ENCODE results near the gene RIPPLY2. TPM values are rescaled to one million over a fixed set of nuclear protein-coding genes. Genes with fewer than 3 reads are reported as not detected.
A peak's percentile ranks its signal among the peaks of the same experiment; 100 is the strongest.
"Not testable (repeated sequence)": the region's sequence is repeated elsewhere in the genome, so short reads cannot be mapped to it uniquely, and the experiment has no call there.

The RIPPLY2 gene
- total RNA-seq, 1 donor from 2014 or later: not detected

DNA sequence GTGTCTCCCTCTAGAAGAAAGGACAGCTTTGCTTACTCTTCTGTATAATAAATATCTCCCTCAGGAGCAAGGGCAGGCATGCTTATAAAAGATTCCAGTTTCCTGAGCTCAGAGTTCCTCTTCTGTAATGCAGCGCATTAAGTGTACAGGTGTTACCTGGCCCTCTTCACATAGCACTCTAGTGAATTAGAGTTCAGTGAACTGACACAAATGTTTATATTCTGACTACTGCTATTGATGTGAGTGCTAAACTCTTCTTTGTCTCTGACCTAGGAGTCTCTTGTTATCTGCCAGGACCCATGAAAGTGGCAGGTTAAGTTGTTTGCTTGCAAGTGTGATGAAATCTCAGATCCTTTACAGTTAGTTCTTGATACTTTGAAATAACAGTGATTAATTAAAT lies 39.9 kb downstream of the RIPPLY2 start:
- Mint-ChIP-seq H3K36me3 (ENCODE audit: low read depth, unreplicated experiment) (no peaks in the 10 kb centered on the region), H3K4me1 (ENCODE audit: unreplicated experiment) (no peaks in the 10 kb centered on the region)

DNA sequence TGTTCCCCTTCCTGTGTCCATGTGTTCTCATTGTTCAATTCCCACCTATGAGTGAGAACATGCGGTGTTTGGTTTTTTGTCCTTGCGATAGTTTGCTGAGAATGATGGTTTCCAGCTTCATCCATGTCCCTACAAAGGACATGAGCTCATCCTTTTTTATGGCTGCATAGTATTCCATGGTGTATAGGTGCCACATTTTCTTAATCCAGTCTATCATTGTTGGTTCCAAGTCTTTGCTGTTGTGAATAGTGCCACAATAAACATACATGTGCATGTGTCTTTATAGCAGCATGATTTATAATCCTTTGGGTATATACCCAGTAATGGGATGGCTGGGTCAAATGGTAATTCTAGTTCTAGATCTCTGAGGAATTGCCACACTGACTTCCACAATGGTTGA lies 43.9 kb downstream of the RIPPLY2 start:
- not testable (repeated sequence) for H3K27me3 Mint-ChIP-seq (ENCODE audit: unreplicated experiment); H3K4me3 Mint-ChIP-seq (ENCODE audit: unreplicated experiment); DNase-seq (ENCODE audit: low spot score); H3K4me1 Mint-ChIP-seq (ENCODE audit: unreplicated experiment); H3K27ac Mint-ChIP-seq (ENCODE audit: unreplicated experiment); H3K36me3 Mint-ChIP-seq (ENCODE audit: low read depth, unreplicated experiment); H3K9me3 Mint-ChIP-seq (ENCODE audit: unreplicated experiment)

More for the DNA sequence above, 39.9 kb downstream of the RIPPLY2 start:
- no peaks in the 10 kb centered on the region for H3K27me3 Mint-ChIP-seq (ENCODE audit: unreplicated experiment)
- H3K9me3 Mint-ChIP-seq (ENCODE audit: unreplicated experiment): no peaks in the 10 kb centered on the region
- no peak for TF ChIP-seq CTCF (IDR thresholded peaks at IDR 0.05; ENCODE audit: unreplicated experiment)
- DNase-seq (ENCODE audit: low spot score): no peak
- no peak overlapping the region for H3K4me3 Mint-ChIP-seq (ENCODE audit: unreplicated experiment)
- no peak overlapping the region for H3K27ac Mint-ChIP-seq (ENCODE audit: unreplicated experiment)

DNA sequence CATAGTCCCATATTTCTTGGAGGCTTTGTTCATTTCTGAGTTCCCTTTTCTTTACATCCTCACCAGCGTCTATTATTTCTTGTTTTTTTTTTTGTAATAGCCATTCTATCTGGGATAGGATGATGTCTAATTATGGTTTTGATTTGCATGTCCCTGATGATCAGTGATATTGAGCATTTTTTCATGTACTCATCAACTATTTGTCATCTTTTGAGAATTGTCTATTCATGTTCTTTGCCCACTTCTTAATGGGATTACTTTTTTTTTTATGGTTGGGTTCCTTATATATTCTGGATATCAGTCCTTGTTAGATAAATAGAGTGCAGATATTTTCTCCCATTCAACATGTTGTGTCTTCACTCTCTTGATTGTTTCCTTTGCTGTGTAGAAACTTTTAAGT lies 48.5 kb downstream of the RIPPLY2 start:
- no peak for DNase-seq (ENCODE audit: low spot score)
- Mint-ChIP-seq H3K4me1 (ENCODE audit: unreplicated experiment) (peaks cover 8% of the 10 kb centered on the region), H3K9me3 (ENCODE audit: unreplicated experiment) (no peaks in the 10 kb centered on the region), H3K4me3 (ENCODE audit: unreplicated experiment) (no peak overlapping the region), H3K27ac (ENCODE audit: unreplicated experiment) (no peak overlapping the region), H3K27me3 (ENCODE audit: unreplicated experiment) (no peaks in the 10 kb centered on the region), H3K36me3 (ENCODE audit: low read depth, unreplicated experiment) (no peaks in the 10 kb centered on the region)
- TF ChIP-seq CTCF (IDR thresholded peaks at IDR 0.05; ENCODE audit: unreplicated experiment): no peak

DNA sequence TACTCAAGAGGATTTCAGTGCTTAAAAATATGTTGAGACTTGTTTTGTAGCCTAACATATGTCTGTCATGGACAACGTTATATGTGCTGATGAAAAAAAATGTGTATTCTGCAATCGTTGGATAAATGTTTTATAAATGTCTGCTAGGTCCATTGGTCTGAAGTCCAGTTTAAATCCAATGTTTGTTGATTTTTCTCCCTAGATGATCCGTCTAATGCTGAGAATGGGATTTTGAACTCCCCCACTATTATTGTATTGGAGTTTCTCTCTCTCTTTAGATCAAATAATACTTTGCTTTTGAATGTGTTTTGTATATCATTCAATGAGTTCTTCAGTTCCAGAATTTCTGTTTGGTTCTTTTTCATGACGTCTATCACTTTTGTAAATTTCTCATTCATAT lies 51.2 kb downstream of the RIPPLY2 start:
- no peak overlapping the region for H3K4me3 Mint-ChIP-seq (ENCODE audit: unreplicated experiment)
- no peaks in the 10 kb centered on the region for H3K9me3 Mint-ChIP-seq (ENCODE audit: unreplicated experiment)
- peaks cover 8% of the 10 kb centered on the region for H3K4me1 Mint-ChIP-seq (ENCODE audit: unreplicated experiment)
- peak overlapping the region; percentile 11 for H3K27ac Mint-ChIP-seq (ENCODE audit: unreplicated experiment)
- no peak for DNase-seq (ENCODE audit: low spot score)
- H3K27me3 Mint-ChIP-seq (ENCODE audit: unreplicated experiment): no peaks in the 10 kb centered on the region
- H3K36me3 Mint-ChIP-seq (ENCODE audit: low read depth, unreplicated experiment): no peaks in the 10 kb centered on the region
- TF ChIP-seq CTCF (IDR thresholded peaks at IDR 0.05; ENCODE audit: unreplicated experiment): no peak

DNA sequence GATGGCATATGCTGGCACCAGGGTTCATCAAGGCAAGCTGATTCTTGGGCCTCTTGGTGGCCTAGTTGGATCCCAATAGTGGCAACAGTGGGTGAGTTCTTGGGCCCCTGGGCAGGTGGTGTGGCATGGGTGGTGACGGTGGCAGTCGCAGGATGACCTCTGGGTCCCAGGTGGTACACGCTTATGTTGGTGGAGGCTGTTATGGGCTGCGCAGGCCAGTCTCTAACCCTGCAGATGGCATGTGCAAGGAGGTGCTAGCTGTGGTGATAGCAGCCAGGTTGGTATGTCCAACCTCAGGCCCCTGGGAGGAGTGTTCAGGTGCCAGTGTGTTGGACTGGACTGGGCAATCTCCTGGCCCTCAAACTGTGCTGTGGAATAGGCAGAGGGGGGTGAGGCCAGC lies 52.5 kb downstream of the RIPPLY2 start:
- Mint-ChIP-seq H3K4me3 (ENCODE audit: unreplicated experiment) (no peak overlapping the region), H3K27me3 (ENCODE audit: unreplicated experiment) (no peaks in the 10 kb centered on the region), H3K27ac (ENCODE audit: unreplicated experiment) (no peak overlapping the region), H3K9me3 (ENCODE audit: unreplicated experiment) (no peaks in the 10 kb centered on the region), H3K36me3 (ENCODE audit: low read depth, unreplicated experiment) (no peaks in the 10 kb centered on the region), H3K4me1 (ENCODE audit: unreplicated experiment) (peaks cover 14% of the 10 kb centered on the region)
- no peak for DNase-seq (ENCODE audit: low spot score)
- no peak for TF ChIP-seq CTCF (IDR thresholded peaks at IDR 0.05; ENCODE audit: unreplicated experiment)

Other genes starting within 250 kb of the RIPPLY2 start
- gene SNAP91, start 144.3 kb upstream of the RIPPLY2 start, total RNA-seq (ENCODE audit: unreplicated experiment): 1.5 TPM
- 13.0 TPM for gene CYB5R4, start 6.3 kb downstream of the RIPPLY2 start, total RNA-seq (ENCODE audit: unreplicated experiment)
- gene MRAP2, start 180.4 kb downstream of the RIPPLY2 start, total RNA-seq (ENCODE audit: unreplicated experiment): 5.1 TPM

Measured in endothelial cell (in vitro differentiated cells).